Suprapubic skin (tissue), 3 donors: ENCODE measurements around the gene KLHL13.

Experiments used
- CTCF ChIP-seq, 2 donors: fragments of 200-600 bp in 1 of 2; fragments of 450-650 bp in 1 of 2; sonication (generic) in 1 of 2; IDR thresholded peaks; one replicate each; pipeline ENCODE4 v1.5.1; 2016 to 2019; ENCODE audit warnings: antibody characterized with exemption in 2 of 2, mild to moderate bottlenecking in 1 of 2, moderate library complexity in 1 of 2
- POLR2A ChIP-seq, 2 donors: fragments of 450-650 bp; IDR thresholded peaks; one replicate each; pipeline ENCODE4 v1.6.1; 2017; ENCODE audit warnings: antibody characterized with exemption in 2 of 2, mild to moderate bottlenecking in 2 of 2, moderate library complexity in 2 of 2

DNA sequence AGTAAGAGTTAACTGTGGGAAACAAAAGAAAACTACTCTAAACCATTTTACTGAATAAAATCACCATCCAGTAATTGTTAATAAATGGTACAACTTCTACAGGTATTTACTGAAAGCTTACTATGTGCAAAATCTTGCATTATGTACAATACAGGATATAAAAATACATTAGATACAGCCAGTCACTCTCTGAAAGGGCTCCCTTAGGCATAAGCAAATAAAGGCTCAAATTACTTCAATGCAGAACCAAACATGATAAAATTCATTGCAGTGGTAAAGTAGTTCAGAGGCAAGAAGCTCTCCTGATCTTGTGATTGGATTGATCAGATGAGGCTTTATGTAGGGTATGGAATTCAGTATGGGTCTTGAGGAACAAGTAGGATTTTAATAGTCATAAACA lies 100.2 kb downstream of the KLHL13 start:
- no peak for TF ChIP-seq CTCF (IDR thresholded peaks at IDR 0.05)
- no peak for TF ChIP-seq POLR2A (IDR thresholded peaks at IDR 0.05)
